Measurements from ENCODE around the gene RPL37. TPM values are rescaled to one million over a fixed set of nuclear protein-coding genes. Genes with fewer than 3 reads are reported as not detected.
"Not testable (repeated sequence)": the region's sequence is repeated elsewhere in the genome, so short reads cannot be mapped to it uniquely, and the experiment has no call there.

Gene RPL37
- total RNA-seq, 1 donor from 2014 or later = 942 TPM

DNA sequence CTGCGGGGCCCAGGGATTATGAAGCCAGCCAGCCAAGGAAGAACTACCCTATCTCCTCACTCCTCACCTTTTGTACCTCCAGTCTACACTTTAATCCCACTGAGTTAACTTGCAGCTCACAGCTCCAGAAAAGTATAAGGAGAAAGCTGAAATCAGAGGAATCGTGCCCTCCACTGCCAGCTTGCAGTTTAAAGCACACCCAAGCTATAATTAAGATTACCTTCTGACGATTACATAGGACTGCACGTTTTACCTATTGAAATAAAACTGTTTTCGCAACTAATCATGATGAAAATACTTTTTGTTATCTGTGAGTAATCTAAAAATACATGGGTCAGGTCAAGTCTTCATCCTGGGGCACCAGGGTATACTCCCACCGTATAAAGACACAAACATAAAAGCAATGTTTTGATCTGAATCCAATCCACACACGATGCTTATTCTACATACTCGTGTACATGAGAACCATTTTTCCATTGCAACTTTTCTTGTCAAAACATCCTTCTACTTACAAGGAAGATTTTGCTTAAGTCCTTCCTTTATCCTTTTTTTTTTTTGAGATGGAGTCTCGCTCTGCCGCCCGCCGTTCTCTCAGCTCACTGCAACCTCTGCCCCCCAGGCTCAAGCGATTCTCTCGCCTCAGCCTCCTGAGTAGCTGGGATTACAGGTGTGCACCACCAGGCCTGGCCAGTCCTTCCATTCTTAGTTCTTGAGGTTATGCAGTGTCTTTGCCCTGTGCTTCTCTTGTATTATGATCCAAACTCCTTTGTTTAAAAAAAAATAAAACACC, 7.6 kb downstream of the RPL37 start:
- TF ChIP-seq, protein P1, sequence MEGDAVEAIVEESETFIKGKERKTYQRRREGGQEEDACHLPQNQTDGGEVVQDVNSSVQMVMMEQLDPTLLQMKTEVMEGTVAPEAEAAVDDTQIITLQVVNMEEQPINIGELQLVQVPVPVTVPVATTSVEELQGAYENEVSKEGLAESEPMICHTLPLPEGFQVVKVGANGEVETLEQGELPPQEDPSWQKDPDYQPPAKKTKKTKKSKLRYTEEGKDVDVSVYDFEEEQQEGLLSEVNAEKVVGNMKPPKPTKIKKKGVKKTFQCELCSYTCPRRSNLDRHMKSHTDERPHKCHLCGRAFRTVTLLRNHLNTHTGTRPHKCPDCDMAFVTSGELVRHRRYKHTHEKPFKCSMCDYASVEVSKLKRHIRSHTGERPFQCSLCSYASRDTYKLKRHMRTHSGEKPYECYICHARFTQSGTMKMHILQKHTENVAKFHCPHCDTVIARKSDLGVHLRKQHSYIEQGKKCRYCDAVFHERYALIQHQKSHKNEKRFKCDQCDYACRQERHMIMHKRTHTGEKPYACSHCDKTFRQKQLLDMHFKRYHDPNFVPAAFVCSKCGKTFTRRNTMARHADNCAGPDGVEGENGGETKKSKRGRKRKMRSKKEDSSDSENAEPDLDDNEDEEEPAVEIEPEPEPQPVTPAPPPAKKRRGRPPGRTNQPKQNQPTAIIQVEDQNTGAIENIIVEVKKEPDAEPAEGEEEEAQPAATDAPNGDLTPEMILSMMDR (IDR thresholded peaks at IDR 0.05) = no peak
- Histone ChIP-seq H3K4me3 (no peak overlapping the region), H3K9me3 (no peaks in the 10 kb centered on the region), H3K36me3 (peaks cover 71% of the 10 kb centered on the region), H3K4me1 (no peaks in the 10 kb centered on the region), H3K27ac (no peak overlapping the region), H3K27me3 (no peaks in the 10 kb centered on the region)
- intact Hi-C loops (cut with DNase I) = no loop called here
- ATAC-seq = no peak
- no peak for DNase-seq

DNA sequence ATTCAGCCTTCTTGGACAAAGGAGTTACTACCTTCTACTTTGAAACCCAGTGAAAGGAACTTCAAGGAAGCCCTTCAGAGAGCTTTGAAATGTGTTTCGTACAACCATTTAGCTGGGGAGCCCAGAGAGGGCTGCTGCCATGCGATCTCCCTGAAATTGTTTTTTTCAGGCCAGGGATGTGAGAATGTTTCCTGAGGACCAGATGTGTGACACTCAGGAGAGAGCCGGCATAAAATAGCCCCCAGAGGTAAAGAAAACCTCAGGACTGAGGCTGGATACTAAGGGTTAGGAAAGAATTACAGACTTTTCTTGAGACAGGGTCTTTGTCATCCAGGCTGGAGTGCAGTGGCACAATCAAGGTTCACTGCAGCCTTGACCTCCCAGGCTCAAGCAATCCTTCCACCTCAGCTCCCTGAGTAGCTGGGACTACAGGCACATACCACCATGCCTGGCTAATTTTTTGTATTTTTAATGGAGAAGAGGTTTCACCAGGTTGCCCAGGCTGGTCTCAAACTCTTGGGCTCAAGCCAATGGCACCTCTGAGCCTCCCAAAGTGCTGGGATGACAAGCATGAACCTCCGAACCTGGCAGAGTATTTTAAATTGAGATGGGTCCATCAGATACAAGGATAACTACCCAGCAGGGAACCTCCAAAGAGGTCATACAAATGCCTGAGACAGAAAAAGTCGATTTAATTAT, 8.4 kb downstream of the RPL37 start:
- ATAC-seq (no peak), DNase-seq (no peak)
- Histone ChIP-seq H3K27ac (no peak overlapping the region), H3K4me1 (no peaks in the 10 kb centered on the region), H3K36me3 (peaks cover 63% of the 10 kb centered on the region), H3K9me3 (no peaks in the 10 kb centered on the region), H3K4me3 (no peak overlapping the region), H3K27me3 (no peaks in the 10 kb centered on the region)
- TF ChIP-seq, protein P1 (IDR thresholded peaks at IDR 0.05) = no peak
- intact Hi-C loops (cut with DNase I) = no loop called here

- intact Hi-C loops (cut with DNase I); H3K27me3 ChIP-seq; H3K4me3 ChIP-seq; H3K4me1 ChIP-seq; H3K9me3 ChIP-seq; ATAC-seq; H3K27ac ChIP-seq; DNase-seq: not testable (repeated sequence)
- peaks cover 52% of the 10 kb centered on the region for H3K36me3 ChIP-seq
Observed at GRCh38 chr5:40825461-40826043, 9.5 kb downstream of the RPL37 start.

DNA sequence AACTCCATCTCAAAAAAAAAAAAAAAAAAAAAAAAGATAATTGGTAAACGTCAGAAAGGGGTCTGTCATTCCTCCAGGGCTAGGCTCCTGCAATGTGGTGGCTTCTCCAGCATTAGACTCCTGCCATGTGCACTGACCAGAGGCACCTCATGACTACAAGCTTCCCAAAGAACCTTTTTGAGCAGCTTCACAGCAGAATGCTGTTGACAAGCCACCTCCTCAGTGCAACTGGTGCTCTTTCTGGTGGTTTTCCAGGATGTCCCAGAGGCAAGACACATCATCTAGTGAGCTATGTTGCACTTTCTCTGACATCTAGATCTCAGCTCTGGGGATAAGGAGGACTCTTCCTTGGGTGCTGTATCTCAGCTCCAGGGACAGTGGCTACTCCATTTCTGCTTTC, 11.6 kb downstream of the RPL37 start:
- ATAC-seq (no peak), DNase-seq (no peak)
- no peaks in the 10 kb centered on the region for H3K9me3 ChIP-seq
- peaks cover 31% of the 10 kb centered on the region for H3K36me3 ChIP-seq
- intact Hi-C loops (cut with DNase I) = no loop called here
- H3K27ac ChIP-seq = no peak overlapping the region
- TF ChIP-seq, protein P1 (IDR thresholded peaks at IDR 0.05) = no peak
- no peak overlapping the region for H3K4me3 ChIP-seq
- H3K27me3 ChIP-seq = no peaks in the 10 kb centered on the region
- H3K4me1 ChIP-seq = no peaks in the 10 kb centered on the region

- Histone ChIP-seq H3K36me3 (no peaks in the 10 kb centered on the region), H3K27me3 (no peaks in the 10 kb centered on the region)
Observed at GRCh38 chr5:40813698-40814281, 21.2 kb downstream of the RPL37 start.

More at GRCh38 chr5:40813698-40814281, 21.2 kb downstream of the RPL37 start:
- Histone ChIP-seq H3K27ac (no peak overlapping the region), H3K4me3 (no peak overlapping the region), H3K9me3 (no peaks in the 10 kb centered on the region), H3K4me1 (no peaks in the 10 kb centered on the region)
- TF ChIP-seq, protein P1 (IDR thresholded peaks at IDR 0.05) = no peak
- no peak for ATAC-seq
- intact Hi-C loops (cut with DNase I) = no loop called here
- DNase-seq = no peak
